GM12878 (cell line): Measurements from ENCODE around the gene SERPINB4.

Source experiments
- CTCF ChIP-seq, 3 experiments: IDR thresholded peaks in 2 of 3; conservative IDR thresholded peaks in 1 of 3; 2 replicates each; pipeline ENCODE4 v1.5.1; 2011; ENCODE audit warnings: low read depth in 3 of 3, low read length in 3 of 3, mild to moderate bottlenecking in 3 of 3, control low read depth in 2 of 3, moderate library complexity in 2 of 3, inconsistent platforms in 1 of 3, mixed read lengths in 1 of 3; ENCODE audit not compliant: control insufficient read depth in 2 of 3, insufficient read depth in 1 of 3; ENCODE audit errors: extremely low read depth in 1 of 3
- HDAC6 ChIP-seq: fragments of 200-600 bp; sonication (generic); IDR thresholded peaks from one replicate; pipeline ENCODE4 v1.8.0; 2017; ENCODE audit warnings: antibody characterized with exemption; ENCODE audit not compliant: unreplicated experiment
- JUND ChIP-seq: IDR thresholded peaks from 2 replicates; pipeline ENCODE4 v1.6.1; 2012; ENCODE audit warnings: low read depth, mild to moderate bottlenecking, low read length, improper control_type of control experiment, moderate library complexity
- MXI1 ChIP-seq: fragments of 150-350 bp; IDR thresholded peaks from 2 replicates; pipeline ENCODE4 v1.6.1; 2011; ENCODE audit warnings: low read depth, mild to moderate bottlenecking, inconsistent platforms, low read length, improper control_type of control experiment
- PAX8 ChIP-seq: fragments of 450-650 bp; IDR thresholded peaks from 2 replicates; pipeline ENCODE4 v1.6.1; 2017; ENCODE audit warnings: mild to moderate bottlenecking, moderate library complexity
- POLR2A ChIP-seq: IDR thresholded peaks from 2 replicates; pipeline ENCODE4 v1.6.1; 2011; ENCODE audit warnings: low read depth, mild to moderate bottlenecking, low read length
- POLR2AphosphoS5 ChIP-seq: IDR thresholded peaks from 2 replicates; pipeline ENCODE4 v1.6.1; 2011; ENCODE audit warnings: mild to moderate bottlenecking, low read length, inconsistent platforms
- ZBTB33 ChIP-seq: fragments of 450-650 bp; IDR thresholded peaks from 2 replicates; pipeline ENCODE4 v1.6.1; 2017; ENCODE audit warnings: mild to moderate bottlenecking

GRCh38 chr18:63604791-63605567 lies 39.1 kb downstream of the SERPINB4 start:
- no peak for TF ChIP-seq POLR2AphosphoS5
- no peak for TF ChIP-seq PAX8
- TF ChIP-seq ZBTB33: no peak
- TF ChIP-seq HDAC6: no peak
- TF ChIP-seq POLR2A: no peak
- TF ChIP-seq CTCF (IDR thresholded peaks at IDR 0.05 in 2 of 3, conservative IDR thresholded peaks at IDR 0.05 in 1 of 3; ENCODE audit: control insufficient read depth in 2 of 3, extremely low read depth in 1 of 3, insufficient read depth in 1 of 3, low read depth in 3 of 3, low read length in 3 of 3): no peak
- TF ChIP-seq JUND: no peak
- no peak for TF ChIP-seq MXI1
